Stomach (tissue), 9 donors: ENCODE results near the gene ATXN1. TPM values are rescaled to one million over a fixed set of nuclear protein-coding genes. Genes with fewer than 3 reads are reported as not detected.

Experiments
- DNase-seq, 2 donors: peaks; one replicate each; pipeline versions ENCODE4 v3.0.0 to v3.0.0-alpha.2; 2013 to 2019
- H3K27ac ChIP-seq, 5 donors: fragments of 200-600 bp in 4 of 5; sonication (generic) in 4 of 5; one replicate each; pipeline ENCODE4 v1.5.1; 2013 to 2019; ENCODE audit warnings: mild to moderate bottlenecking in 1 of 5, moderate library complexity in 1 of 5
- H3K27me3 ChIP-seq, 3 donors: fragments of 200-600 bp; sonication (generic); one replicate each; pipeline ENCODE4 v1.5.1; 2017 to 2019; ENCODE audit warnings: mixed run types in 1 of 3
- H3K36me3 ChIP-seq, 4 donors: fragments of 200-600 bp; sonication (generic); 1 replicate in 3 of 4; 2 replicates in 1 of 4; pipeline ENCODE4 v1.5.1; 2016 to 2019
- H3K4me1 ChIP-seq, 4 donors: fragments of 200-600 bp; sonication (generic); one replicate each; pipeline ENCODE4 v1.5.1; 2016 to 2019
- H3K4me3 ChIP-seq, 4 donors: fragments of 200-600 bp; sonication (generic) in 3 of 4; one replicate each; pipeline ENCODE4 v1.5.1; 2016 to 2019; ENCODE audit warnings: mild to moderate bottlenecking in 1 of 4
- H3K9me3 ChIP-seq, 4 donors: fragments of 200-600 bp; sonication (generic); one replicate each; pipeline ENCODE4 v1.5.1; 2016 to 2019
- EP300 ChIP-seq: sonication (generic); formaldehyde crosslinking; IDR thresholded peaks from one replicate; pipeline ENCODE4 v1.6.1; 2017; ENCODE audit warnings: antibody characterized with exemption
- POLR2A ChIP-seq, 4 donors: fragments of 450-650 bp; IDR thresholded peaks; one replicate each; pipeline ENCODE4 v1.6.1; 2016; ENCODE audit warnings: antibody characterized with exemption in 4 of 4, control low read depth in 2 of 4, mild to moderate bottlenecking in 1 of 4, moderate library complexity in 1 of 4
- POLR2AphosphoS5 ChIP-seq, 3 donors: sonication (generic); formaldehyde crosslinking; IDR thresholded peaks; one replicate each; pipeline ENCODE4 v1.6.1; 2016; ENCODE audit warnings: antibody characterized with exemption in 3 of 3
- WGBS, 5 donors: extraction: QIAGEN DNeasy Blood & Tissue Kit in 3 of 5; methylation state at CpG; one replicate each; pipeline versions ENCODE4 v1.1.5 to v1.1.7; 2013 to 2018; 5-methylcytosine and 5-hydroxymethylcytosine counted together
- intact Hi-C: fragments of 100-400 bp; cut with DNase I; formaldehyde crosslinking; loops from one replicate; pipeline ENCODE4 v1.15.1; 2023; ENCODE audit warnings: low total_unique reads
- polyA plus RNA-seq, 3 donors: library from polyadenylated mRNA; stranded (reverse); fragments of 200-250 nt; gene quantifications; one replicate each; pipeline ENCODE4 v1.2.3, GENCODE V29; 2013
- total RNA-seq, 5 donors: library from RNA; depleted of rRNA; stranded (reverse); fragments of >200 nt; gene quantifications; one replicate each; pipeline versions ENCODE4 v1.1.0 to v1.2.3, GENCODE V29; 2014 to 2016
- TF ChIP-seq, protein P1 (sequence below), 7 experiments: fragments of 450-650 bp in 4 of 7; fragments of 200-600 bp in 3 of 7; sonication (generic) in 3 of 7; IDR thresholded peaks; one replicate each; pipeline ENCODE4 v1.5.1; 2016 to 2019; ENCODE audit warnings: antibody characterized with exemption in 7 of 7, control low read depth in 2 of 7, mild to moderate bottlenecking in 1 of 7
- donor health status: healthy with polysubstance abuse.
- donor health status: Bipolar disorder and iron deficiency.
- donor health status: healthy.

Gene ATXN1
- total and polyA plus RNA-seq, 8 donors, result 5.2 to 106 (median 39.0) TPM

GRCh38 chr6:16639684-16640480 is 121.4 kb downstream of the ATXN1 start:
- Histone ChIP-seq H3K27ac (no peak overlapping the region), H3K27me3 (no peaks in the 10 kb centered on the region), H3K4me3 (no peak overlapping the region), H3K4me1 (peaks cover 0 to 18% (median 8%) of the 10 kb centered on the region in 4 donors), H3K9me3 (no peaks in the 10 kb centered on the region), H3K36me3 (peaks cover 0 to 42% (median 24%) of the 10 kb centered on the region in 4 donors)
- whole genome bisulfite sequencing, 5 donors, result 88 to 94% (median 93%) methylated on average over 10 of the region's 10 CpGs
- intact Hi-C loops, result no loop called here
- DNase-seq, result no peak
- TF ChIP-seq, protein P1, sequence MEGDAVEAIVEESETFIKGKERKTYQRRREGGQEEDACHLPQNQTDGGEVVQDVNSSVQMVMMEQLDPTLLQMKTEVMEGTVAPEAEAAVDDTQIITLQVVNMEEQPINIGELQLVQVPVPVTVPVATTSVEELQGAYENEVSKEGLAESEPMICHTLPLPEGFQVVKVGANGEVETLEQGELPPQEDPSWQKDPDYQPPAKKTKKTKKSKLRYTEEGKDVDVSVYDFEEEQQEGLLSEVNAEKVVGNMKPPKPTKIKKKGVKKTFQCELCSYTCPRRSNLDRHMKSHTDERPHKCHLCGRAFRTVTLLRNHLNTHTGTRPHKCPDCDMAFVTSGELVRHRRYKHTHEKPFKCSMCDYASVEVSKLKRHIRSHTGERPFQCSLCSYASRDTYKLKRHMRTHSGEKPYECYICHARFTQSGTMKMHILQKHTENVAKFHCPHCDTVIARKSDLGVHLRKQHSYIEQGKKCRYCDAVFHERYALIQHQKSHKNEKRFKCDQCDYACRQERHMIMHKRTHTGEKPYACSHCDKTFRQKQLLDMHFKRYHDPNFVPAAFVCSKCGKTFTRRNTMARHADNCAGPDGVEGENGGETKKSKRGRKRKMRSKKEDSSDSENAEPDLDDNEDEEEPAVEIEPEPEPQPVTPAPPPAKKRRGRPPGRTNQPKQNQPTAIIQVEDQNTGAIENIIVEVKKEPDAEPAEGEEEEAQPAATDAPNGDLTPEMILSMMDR (IDR thresholded peaks at IDR 0.05), result no peak
- TF ChIP-seq POLR2AphosphoS5 (IDR thresholded peaks at IDR 0.05) (no peak), EP300 (no peak), POLR2A (IDR thresholded peaks at IDR 0.05) (no peak)

- Histone ChIP-seq H3K27me3 (no peaks in the 10 kb centered on the region), H3K4me1 (peaks cover 0 to 27% (median 11%) of the 10 kb centered on the region in 4 donors), H3K4me3 (no peak overlapping the region), H3K27ac (no peak overlapping the region), H3K9me3 (no peaks in the 10 kb centered on the region), H3K36me3 (peaks cover 0 to 35% (median 20%) of the 10 kb centered on the region in 4 donors)
- 56 to 97% (median 78%) methylated on average over 5 of the region's 5 CpGs for WGBS, 5 donors
- no peak for DNase-seq
- TF ChIP-seq, protein P1 (IDR thresholded peaks at IDR 0.05), result no peak
- TF ChIP-seq EP300 (no peak), POLR2A (IDR thresholded peaks at IDR 0.05) (no peak), POLR2AphosphoS5 (IDR thresholded peaks at IDR 0.05) (no peak)
- intact Hi-C loops, result no loop called here
Measured at GRCh38 chr6:16637635-16638034, 123.6 kb downstream of the ATXN1 start.

- intact Hi-C loops, result no loop called here
- Histone ChIP-seq H3K9me3 (no peaks in the 10 kb centered on the region), H3K27ac (no peak overlapping the region), H3K4me3 (no peak overlapping the region), H3K4me1 (peaks cover 0 to 27% (median 11%) of the 10 kb centered on the region in 4 donors), H3K27me3 (no peaks in the 10 kb centered on the region), H3K36me3 (peaks cover 0 to 22% (median 11%) of the 10 kb centered on the region in 4 donors)
- no peak for DNase-seq
- TF ChIP-seq POLR2AphosphoS5 (IDR thresholded peaks at IDR 0.05), result no peak
- TF ChIP-seq, protein P1 (IDR thresholded peaks at IDR 0.05), result no peak
- no peak for TF ChIP-seq POLR2A (IDR thresholded peaks at IDR 0.05)
- TF ChIP-seq EP300, result no peak
- WGBS, 5 donors, result 63 to 87% (median 78%) methylated on average over 13 to 14 of the region's 14 CpGs
Measured at GRCh38 chr6:16635810-16636602, 125.3 kb downstream of the ATXN1 start.

- H3K9me3 ChIP-seq, result no peaks in the 10 kb centered on the region
- peaks cover 0 to 16% (median 12%) of the 10 kb centered on the region in 4 donors for H3K36me3 ChIP-seq
- WGBS, 5 donors, result 88 to 96% (median 92%) methylated on average over 4 of the region's 4 CpGs
- peaks cover 0 to 27% (median 11%) of the 10 kb centered on the region in 4 donors for H3K4me1 ChIP-seq
- TF ChIP-seq POLR2A (IDR thresholded peaks at IDR 0.05), result no peak
- no peak for TF ChIP-seq EP300
- TF ChIP-seq, protein P1 (IDR thresholded peaks at IDR 0.05), result no peak
- TF ChIP-seq POLR2AphosphoS5 (IDR thresholded peaks at IDR 0.05), result no peak
- intact Hi-C loops, result no loop called here
- DNase-seq, result no peak
- H3K4me3 ChIP-seq, result no peak overlapping the region
- no peak overlapping the region for H3K27ac ChIP-seq
- no peaks in the 10 kb centered on the region for H3K27me3 ChIP-seq
Measured at GRCh38 chr6:16635291-16635809, 125.9 kb downstream of the ATXN1 start.
